GM12865 (cell line): ENCODE measurements around the gene MAP2K7.
A peak's percentile ranks its signal among the peaks of the same experiment; 100 is the strongest.
"Not testable (repeated sequence)": the region's sequence is repeated elsewhere in the genome, so short reads cannot be mapped to it uniquely, and the experiment has no call there.

Source experiments
- DNase-seq: peaks from one replicate; pipeline ENCODE4 v3.0.0; 2010; ENCODE audit warnings: low read depth
- H3K4me3 ChIP-seq: 2 replicates; pipeline ENCODE4 v1.5.1; 2011; ENCODE audit warnings: mild to moderate bottlenecking, low read depth, low read length, control low read depth
- CTCF ChIP-seq: IDR thresholded peaks from 2 replicates; pipeline ENCODE4 v1.5.1; 2011; ENCODE audit warnings: low read length, control low read depth, low read depth, inconsistent platforms; ENCODE audit not compliant: insufficient read depth; ENCODE audit errors: missing control alignments

MAP2K7 gene

GRCh38 chr19:7914598-7915045, 10.9 kb downstream of the MAP2K7 start, which contains the start of gene TGFBR3L:
Gene TGFBR3L (plus strand): TSS chr19:7914830.
- H3K4me3 ChIP-seq, result no peak within 1 kb of the TSS
- TF ChIP-seq CTCF, result no peak
- DNase-seq, result no peak

DNA sequence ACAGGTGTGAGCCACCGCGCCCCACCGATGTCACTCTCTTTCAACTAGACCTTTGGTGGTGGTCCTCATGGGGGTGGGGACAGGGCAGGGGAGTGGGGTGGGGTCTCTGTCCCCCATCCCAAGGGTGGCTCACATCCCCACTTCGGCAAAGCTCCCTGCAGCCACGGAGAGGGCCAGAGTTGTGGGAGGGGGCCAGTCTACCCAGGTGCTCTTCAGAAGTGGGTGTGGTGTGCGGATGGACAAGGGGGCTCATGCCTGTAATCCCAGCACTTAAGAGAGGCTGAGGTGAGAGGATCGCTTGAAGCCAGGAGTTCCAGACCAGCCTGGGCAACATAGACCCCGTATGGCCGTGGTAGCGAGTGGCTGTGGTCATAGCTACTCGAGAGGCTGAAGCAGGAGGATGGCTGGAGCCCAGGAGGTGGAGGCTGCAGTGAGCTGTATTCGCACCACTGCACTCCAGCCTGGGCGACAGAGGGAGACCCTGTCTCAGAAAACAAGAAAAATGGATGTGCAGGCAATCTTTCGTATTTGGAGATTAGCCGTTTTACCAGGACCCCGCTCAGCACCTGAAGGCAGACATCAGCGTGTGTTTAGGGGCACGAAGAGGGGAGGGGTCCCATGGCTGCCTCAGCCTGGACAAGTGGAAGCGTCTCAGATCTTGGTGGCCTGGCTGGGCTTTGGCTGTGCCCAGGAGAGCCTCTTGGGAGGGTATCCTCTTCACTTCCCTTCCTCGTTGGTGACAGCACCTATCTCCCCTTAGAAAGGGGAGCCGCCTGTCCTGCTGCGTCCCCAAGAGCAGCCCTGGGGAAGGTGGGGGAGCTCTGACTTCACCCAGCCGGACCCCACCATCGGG, 11.8 kb downstream of the MAP2K7 start:
- no peak for DNase-seq
- no peak overlapping the region; the same call in 1 of the 2 replicates for H3K4me3 ChIP-seq
- TF ChIP-seq CTCF, result no peak

GRCh38 chr19:7916103-7916954, 12.7 kb downstream of the MAP2K7 start:
- peak; percentile 48 for DNase-seq
- peak overlapping the region; percentile 39 for H3K4me3 ChIP-seq
- no peak for TF ChIP-seq CTCF

DNA sequence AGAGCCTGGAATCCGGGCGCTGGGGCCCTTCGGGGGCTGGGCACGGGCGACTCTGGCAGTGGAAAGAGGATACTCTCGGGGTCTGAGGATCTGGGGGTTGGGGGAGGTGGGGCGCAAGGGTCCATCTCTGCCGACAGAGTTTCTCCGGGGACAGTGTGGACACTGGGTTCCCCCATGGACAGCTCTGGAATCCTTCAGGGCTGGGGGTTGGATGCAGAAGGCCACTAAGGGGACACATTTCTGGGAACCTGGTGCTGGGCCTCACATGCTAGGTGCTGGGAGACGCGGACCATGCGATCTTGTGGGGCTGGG, 13.2 kb downstream of the MAP2K7 start:
- peak overlapping the region; percentile 9; the same call in 1 of the 2 replicates for H3K4me3 ChIP-seq
- no peak for DNase-seq
- TF ChIP-seq CTCF, result no peak

DNA sequence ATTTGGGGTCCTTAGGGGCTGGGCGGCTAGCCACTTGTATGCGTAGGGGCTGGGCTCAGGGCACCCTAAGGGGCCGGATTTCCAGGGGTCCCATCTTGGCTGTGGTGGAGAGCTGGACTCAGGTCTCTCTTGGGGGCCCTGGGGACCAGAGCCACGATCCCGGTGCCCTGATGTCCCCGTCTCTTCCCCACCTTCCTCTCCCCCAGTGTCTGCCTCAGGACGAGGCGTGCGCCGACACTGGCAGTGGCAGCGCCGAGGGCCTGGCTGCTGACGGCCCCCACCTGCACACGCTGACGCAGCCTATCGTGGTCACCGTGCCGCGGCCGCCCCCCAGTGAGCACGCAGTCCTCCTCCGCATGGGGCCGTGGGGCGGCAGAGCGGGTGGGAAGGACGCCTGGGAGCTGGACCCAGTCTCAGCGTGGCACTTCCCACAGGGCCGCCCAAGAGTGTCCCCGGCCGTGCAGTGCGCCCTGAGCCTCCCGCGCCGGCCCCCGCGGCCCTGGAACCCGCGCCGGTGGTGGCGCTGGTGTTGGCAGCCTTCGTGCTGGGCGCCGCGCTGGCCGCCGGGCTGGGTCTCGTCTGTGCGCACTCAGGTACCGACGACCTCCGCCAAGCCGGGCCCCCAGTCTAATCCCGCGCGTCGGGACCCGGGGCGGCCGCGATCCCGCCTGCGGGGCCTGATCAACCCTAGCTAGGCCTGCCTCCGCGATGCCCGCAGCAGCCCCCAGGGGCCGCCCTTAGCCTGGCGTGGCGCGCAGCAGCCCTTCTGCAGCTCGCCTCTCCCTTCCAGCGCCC, 13.8 kb downstream of the MAP2K7 start:
- peak overlapping the region; percentile 9; the same call in 1 of the 2 replicates for H3K4me3 ChIP-seq
- peak; percentile 64 for DNase-seq
- TF ChIP-seq CTCF, result peak; percentile 58

GRCh38 chr19:7918062-7918614, 14.5 kb downstream of the MAP2K7 start:
- not testable (repeated sequence) for H3K4me3 ChIP-seq, DNase-seq
